ENCODE measurements around the gene ARMCX2.
A peak's percentile ranks its signal among the peaks of the same experiment; 100 is the strongest.
"Not testable (repeated sequence)": the region's sequence is repeated elsewhere in the genome, so short reads cannot be mapped to it uniquely, and the experiment has no call there.

The ARMCX2 gene

GRCh38 chrX:101659601-101660063, at the start of gene ARMCX2:
Gene ARMCX2 (minus strand): TSS chrX:101659850. CDS start chrX:101657588, 2,262 bp downstream.
- peak; percentile 20 for DNase-seq (ENCODE audit: low read depth, low spot score)

DNA sequence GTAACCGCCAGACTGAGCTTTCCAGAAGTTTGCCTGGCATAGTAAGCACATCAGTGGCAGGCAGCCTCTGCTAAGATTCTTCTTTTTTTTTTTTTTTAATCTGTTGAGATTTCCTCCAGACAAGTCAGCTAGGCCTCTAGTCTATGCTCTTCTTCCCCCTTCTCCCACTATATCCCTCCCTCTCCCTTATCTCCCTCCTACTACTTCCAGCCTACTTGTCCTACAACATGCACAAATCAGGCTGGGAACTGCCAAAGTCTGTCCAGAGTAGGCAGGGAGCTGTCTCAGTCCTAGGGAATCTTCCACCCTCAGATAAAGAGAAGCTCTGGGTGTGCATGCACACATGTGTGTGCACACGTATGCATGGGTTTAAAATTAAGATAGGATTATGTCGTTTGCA, 49.7 kb upstream of the ARMCX2 start:
- DNase-seq (ENCODE audit: low read depth, low spot score): no peak

GRCh38 chrX:101708163-101708562, 48.5 kb upstream of the ARMCX2 start:
- no peak for DNase-seq (ENCODE audit: low read depth, low spot score)

DNA sequence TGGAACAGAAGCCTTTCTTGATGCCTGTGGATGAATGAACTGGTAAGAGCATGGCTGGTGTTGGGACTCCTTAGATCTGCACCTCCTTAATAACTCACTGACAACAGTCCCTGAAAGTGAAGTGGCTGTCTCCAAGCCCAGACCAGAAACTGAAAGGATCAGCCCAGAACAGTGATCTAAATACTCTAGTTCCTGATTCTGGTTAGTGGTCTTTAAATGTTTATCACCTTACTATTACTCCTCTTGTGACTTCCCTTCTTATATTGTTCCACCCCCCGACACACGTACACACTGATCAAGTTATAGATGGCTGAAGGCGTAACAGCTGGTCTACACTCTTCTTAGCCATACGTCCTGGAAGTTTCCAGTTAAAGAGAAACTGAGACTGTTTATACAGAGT, 33.8 kb upstream of the ARMCX2 start:
- DNase-seq (ENCODE audit: low read depth, low spot score): no peak

DNA sequence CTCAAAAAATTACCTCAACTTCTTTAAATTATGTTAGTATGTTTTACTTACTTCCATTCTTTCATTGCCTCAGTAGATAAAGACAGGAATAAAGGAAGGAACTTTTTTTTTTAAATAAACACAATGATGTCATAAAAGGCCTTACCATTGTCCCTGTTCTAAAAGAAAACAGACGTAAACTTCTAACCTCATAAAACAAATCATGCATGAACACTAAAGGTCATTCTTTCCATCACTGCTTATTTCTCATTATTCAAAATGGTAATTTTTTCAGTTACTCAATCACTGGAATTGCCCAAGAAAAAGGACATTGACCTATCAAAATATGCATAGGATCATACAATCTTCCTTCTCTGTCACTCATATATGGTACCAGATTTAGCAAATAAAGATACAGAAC, 32.2 kb upstream of the ARMCX2 start:
- DNase-seq (ENCODE audit: low read depth, low spot score): no peak

- DNase-seq (ENCODE audit: low read depth, low spot score): no peak
Measured at GRCh38 chrX:101686574-101686973, 26.9 kb upstream of the ARMCX2 start.

- DNase-seq (ENCODE audit: low read depth, low spot score): no peak
Measured at GRCh38 chrX:101685923-101686322, 26.3 kb upstream of the ARMCX2 start.

GRCh38 chrX:101682723-101683122, 23.1 kb upstream of the ARMCX2 start:
- DNase-seq (ENCODE audit: low read depth, low spot score): no peak

- no peak for DNase-seq (ENCODE audit: low read depth, low spot score)
Measured at GRCh38 chrX:101677028-101677427, 17.4 kb upstream of the ARMCX2 start.

- DNase-seq (ENCODE audit: low read depth, low spot score): no peak
Measured at GRCh38 chrX:101676571-101676970, 16.9 kb upstream of the ARMCX2 start.

GRCh38 chrX:101668143-101668542, 8.5 kb upstream of the ARMCX2 start:
- DNase-seq (ENCODE audit: low read depth, low spot score): no peak

DNA sequence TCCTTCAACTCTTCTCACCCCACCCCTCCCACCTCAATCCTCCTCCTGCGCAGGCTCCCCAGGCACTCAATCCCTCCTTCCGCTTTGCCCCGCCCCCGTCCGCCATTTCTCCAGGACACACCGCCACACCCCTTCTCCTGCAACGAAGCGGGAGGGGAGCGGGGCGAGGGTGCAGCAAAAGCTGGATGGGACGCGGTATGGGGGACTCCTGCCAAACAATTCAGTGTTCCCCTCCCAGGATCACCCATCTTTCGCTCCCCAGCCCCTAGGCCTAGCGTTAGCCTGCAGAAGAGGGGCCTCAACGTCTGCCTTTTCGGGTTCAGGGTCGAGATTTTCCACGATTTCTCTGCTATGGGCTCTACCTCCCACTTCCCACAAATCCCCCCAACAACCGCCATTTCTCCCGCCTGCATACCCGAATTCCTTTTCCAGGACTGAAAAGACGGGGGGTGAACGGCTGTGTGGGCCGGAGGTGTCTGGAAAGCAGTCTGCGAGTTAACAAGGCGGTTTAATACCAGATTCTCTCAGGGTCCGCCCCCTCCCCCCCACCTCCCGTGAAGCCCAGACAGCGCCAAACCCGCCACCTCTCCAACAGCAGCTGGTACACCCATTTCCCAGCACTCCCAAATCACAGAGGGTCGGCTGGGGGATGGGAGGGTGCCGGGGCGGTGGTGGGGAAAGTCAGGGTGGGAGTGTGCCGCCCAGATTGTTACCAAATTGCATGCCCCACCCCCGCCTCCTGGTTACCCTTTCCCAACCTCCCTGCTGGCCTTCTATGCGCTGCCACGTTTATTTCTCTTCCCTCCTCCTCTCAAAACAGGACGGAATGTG, 774 bp downstream of the ARMCX2 start:
- peak; percentile 9 for DNase-seq (ENCODE audit: low read depth, low spot score)

DNA sequence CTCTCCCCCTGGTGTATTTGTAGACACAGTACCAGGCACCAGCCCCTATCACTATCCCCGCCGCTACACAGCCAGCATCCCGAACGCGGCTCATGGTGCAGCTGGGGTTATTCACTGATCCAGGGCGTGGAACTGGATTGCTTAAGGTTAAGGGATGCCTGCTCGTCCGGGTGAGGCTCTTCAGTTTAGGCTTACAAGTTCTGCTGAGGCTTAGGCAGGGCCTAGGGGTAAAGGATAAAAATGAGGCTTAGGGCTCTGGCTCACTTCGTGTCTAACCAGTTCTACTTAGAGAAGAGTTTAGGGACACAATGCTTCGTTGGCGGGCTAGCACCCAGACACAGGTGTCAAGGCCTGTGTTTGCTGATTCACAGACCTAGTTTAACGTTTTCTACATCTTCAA, 2.2 kb downstream of the ARMCX2 start:
- DNase-seq (ENCODE audit: low read depth, low spot score): no peak

- DNase-seq (ENCODE audit: low read depth, low spot score): no peak
Measured at GRCh38 chrX:101656817-101657216, 2.8 kb downstream of the ARMCX2 start.

- no peak for DNase-seq (ENCODE audit: low read depth, low spot score)
Measured at GRCh38 chrX:101655534-101655933, 4.1 kb downstream of the ARMCX2 start.

DNA sequence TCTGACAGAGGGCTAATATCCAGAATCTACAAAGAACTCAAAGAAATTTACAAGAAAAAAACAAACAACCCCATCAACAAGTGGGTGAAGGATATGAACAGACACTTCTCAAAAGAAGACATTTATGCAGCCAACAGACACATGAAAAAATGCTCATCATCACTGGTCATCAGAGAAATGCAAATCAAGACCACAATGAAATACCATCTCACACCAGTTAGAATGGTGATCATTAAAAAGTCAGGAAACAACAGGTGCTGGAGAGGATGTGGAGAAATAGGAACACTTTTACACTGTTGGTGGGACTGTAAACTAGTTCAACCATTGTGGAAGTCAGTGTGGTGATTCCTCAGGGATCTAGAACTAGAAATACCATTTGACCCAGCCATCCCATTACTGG, 11.9 kb downstream of the ARMCX2 start:
- not testable (repeated sequence) for DNase-seq (ENCODE audit: low read depth, low spot score)

GRCh38 chrX:101642093-101642492, 17.6 kb downstream of the ARMCX2 start:
- DNase-seq (ENCODE audit: low read depth, low spot score): no peak

DNA sequence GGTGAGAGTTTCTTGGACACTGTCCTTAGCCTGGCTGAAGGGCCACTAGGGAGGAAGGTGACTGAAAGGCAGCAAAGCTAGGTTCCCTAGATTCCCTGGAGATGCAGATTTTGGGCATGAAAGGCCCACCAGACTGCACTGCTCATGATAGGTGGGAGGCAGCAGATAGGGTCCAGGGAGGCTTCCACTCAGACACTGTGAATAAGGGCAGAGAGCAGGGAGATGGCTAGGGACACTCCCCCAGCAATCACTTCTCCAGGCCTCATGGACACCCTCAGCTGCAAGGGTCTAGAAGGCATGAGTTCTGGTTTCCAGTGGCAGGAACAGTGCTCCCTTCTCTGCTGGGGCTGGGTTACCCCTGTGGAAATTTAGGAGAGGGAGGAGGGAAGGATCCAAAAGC, 20.1 kb downstream of the ARMCX2 start:
- DNase-seq (ENCODE audit: low read depth, low spot score): no peak

DNA sequence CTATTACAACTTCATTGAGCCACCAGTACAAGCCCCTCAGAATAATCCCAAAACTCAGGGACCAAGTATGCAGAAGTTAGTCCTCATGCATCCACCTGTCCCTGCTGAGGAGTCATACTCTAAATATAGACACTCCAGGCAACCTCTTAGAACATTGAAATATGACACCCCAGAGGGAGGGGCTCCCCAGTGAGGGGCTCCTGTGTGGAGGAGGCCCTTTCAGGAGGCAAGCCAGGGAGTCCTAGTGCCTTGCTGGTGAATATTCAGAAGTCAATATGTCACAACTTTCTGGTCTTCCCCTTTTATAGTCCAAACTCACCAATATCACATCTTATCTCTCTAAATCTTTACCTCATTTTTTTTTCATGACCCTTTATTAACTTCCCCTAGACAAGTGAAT, 40.3 kb downstream of the ARMCX2 start:
- DNase-seq (ENCODE audit: low read depth, low spot score): no peak

- peak; percentile 35 for DNase-seq (ENCODE audit: low read depth, low spot score)
Measured at GRCh38 chrX:101617211-101618191, 42.1 kb downstream of the ARMCX2 start, which contains the start of gene ARMCX6. Gene ARMCX6 (minus strand): TSS chrX:101618000. CDS start chrX:101616620, 1,380 bp downstream.

DNA sequence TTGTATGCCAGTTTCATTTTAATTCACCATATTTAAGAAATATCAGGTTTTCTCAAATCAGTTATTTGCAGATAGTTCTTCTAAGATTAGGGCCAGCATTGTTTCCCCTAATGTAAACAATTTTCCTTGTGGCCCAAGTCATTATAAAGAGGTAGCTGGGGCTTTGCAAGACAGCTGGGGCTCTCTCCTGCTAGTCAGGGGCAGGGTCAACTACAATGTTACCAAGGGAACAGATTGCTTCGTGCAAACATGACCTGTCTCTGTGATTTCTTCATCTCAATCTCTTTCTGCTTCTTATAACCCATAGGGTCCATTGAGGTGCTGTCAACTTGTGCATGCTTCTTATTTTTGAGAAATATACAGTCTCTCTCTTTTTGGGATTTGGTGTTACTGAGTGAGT, 53.9 kb downstream of the ARMCX2 start:
- DNase-seq (ENCODE audit: low read depth, low spot score): no peak
